Measurements from ENCODE around the gene RUBCN.

Gene RUBCN

DNA sequence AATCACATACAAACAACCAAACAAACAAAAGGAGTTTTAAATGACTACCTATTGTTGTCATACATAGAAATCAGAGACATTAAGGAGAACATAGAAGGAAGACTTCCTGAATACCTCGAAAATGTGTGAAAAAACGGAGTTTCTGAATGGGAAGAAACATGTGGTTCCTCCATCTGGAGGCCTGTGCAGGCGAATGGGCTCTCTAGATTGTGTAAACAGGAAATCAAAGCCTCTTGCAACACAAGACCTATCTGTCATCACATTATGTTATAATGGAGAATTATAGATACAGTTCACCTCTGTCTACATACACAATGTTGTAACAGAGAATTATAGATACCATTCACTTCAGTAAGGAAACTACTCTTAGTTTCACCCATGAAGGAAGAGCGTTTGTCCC lies 44.1 kb downstream of the RUBCN start:
- Histone ChIP-seq H3K27ac (ENCODE audit: low read length) (no peak overlapping the region), H3K4me3 (ENCODE audit: low read depth in 1 of 2, low read length in 2 of 2) (no peak overlapping the region), H3K4me2 (ENCODE audit: insufficient read depth, low read length) (no peak overlapping the region), H3K4me1 (ENCODE audit: insufficient read depth, low read length) (no peaks in the 10 kb centered on the region), H3K36me3 (ENCODE audit: insufficient read depth, low read length) (peaks cover 54% of the 10 kb centered on the region), H3K27me3 (ENCODE audit: insufficient read depth, low read length, poor library complexity) (no peaks in the 10 kb centered on the region), H2AFZ (ENCODE audit: low read depth, low read length) (no peak overlapping the region), H3K9ac (ENCODE audit: low read depth, low read length) (no peak overlapping the region), H3K9me3 (ENCODE audit: insufficient read depth, low read length, severe bottlenecking) (no peaks in the 10 kb centered on the region), H3K79me2 (ENCODE audit: insufficient read depth, low read length) (no peaks in the 10 kb centered on the region), H4K20me1 (ENCODE audit: insufficient read depth, low read length) (no peaks in the 10 kb centered on the region)
- no peak for ATAC-seq (ENCODE audit: insufficient read depth, low read depth)
- TF ChIP-seq EZH2 (IDR thresholded peaks at IDR 0.05; ENCODE audit: borderline replicate concordance, low read depth, low read length, severe bottlenecking), result no peak
- TF ChIP-seq, protein P1, sequence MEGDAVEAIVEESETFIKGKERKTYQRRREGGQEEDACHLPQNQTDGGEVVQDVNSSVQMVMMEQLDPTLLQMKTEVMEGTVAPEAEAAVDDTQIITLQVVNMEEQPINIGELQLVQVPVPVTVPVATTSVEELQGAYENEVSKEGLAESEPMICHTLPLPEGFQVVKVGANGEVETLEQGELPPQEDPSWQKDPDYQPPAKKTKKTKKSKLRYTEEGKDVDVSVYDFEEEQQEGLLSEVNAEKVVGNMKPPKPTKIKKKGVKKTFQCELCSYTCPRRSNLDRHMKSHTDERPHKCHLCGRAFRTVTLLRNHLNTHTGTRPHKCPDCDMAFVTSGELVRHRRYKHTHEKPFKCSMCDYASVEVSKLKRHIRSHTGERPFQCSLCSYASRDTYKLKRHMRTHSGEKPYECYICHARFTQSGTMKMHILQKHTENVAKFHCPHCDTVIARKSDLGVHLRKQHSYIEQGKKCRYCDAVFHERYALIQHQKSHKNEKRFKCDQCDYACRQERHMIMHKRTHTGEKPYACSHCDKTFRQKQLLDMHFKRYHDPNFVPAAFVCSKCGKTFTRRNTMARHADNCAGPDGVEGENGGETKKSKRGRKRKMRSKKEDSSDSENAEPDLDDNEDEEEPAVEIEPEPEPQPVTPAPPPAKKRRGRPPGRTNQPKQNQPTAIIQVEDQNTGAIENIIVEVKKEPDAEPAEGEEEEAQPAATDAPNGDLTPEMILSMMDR (IDR thresholded peaks at IDR 0.05; ENCODE audit: borderline replicate concordance, extremely low read depth, low read length, poor library complexity, severe bottlenecking), result no peak
- DNase-seq, result no peak

DNA sequence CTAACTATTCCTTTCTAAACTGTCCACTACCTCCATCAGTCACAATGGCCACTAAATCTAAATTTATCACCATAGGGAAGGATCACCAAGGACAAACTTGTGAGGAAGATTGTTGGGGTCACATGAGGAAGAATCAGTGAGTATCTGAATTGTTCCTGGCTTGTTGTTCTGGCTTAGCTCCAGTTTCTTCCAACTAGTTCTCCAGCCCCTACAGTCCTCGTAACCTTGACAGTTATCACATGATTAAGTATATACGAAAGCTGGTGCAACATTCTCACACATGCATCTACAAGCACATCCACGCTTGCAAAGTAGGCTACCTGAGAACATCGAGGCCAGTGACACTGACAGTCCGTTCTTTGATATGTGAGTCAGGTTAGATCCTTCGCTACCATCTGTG lies 46.0 kb downstream of the RUBCN start:
- no peaks in the 10 kb centered on the region for H3K9me3 ChIP-seq (ENCODE audit: insufficient read depth, low read length, severe bottlenecking)
- no peak overlapping the region for H2AFZ ChIP-seq (ENCODE audit: low read depth, low read length)
- no peaks in the 10 kb centered on the region for H3K27me3 ChIP-seq (ENCODE audit: insufficient read depth, low read length, poor library complexity)
- H4K20me1 ChIP-seq (ENCODE audit: insufficient read depth, low read length), result no peaks in the 10 kb centered on the region
- H3K4me1 ChIP-seq (ENCODE audit: insufficient read depth, low read length), result no peaks in the 10 kb centered on the region
- no peak overlapping the region for H3K4me2 ChIP-seq (ENCODE audit: insufficient read depth, low read length)
- peaks cover 43% of the 10 kb centered on the region for H3K36me3 ChIP-seq (ENCODE audit: insufficient read depth, low read length)
- no peak overlapping the region for H3K27ac ChIP-seq (ENCODE audit: low read length)
- no peak overlapping the region for H3K4me3 ChIP-seq (ENCODE audit: low read depth in 1 of 2, low read length in 2 of 2)
- no peak for ATAC-seq (ENCODE audit: insufficient read depth, low read depth)
- no peak for DNase-seq
- no peak for TF ChIP-seq EZH2 (IDR thresholded peaks at IDR 0.05; ENCODE audit: borderline replicate concordance, low read depth, low read length, severe bottlenecking)
- TF ChIP-seq, protein P1 (IDR thresholded peaks at IDR 0.05; ENCODE audit: borderline replicate concordance, extremely low read depth, low read length, poor library complexity, severe bottlenecking), result no peak
- H3K79me2 ChIP-seq (ENCODE audit: insufficient read depth, low read length), result no peaks in the 10 kb centered on the region
- H3K9ac ChIP-seq (ENCODE audit: low read depth, low read length), result no peak overlapping the region

- H2AFZ ChIP-seq (ENCODE audit: low read depth, low read length), result no peak overlapping the region
- H3K4me1 ChIP-seq (ENCODE audit: insufficient read depth, low read length), result no peaks in the 10 kb centered on the region
- H3K9ac ChIP-seq (ENCODE audit: low read depth, low read length), result no peak overlapping the region
- no peaks in the 10 kb centered on the region for H4K20me1 ChIP-seq (ENCODE audit: insufficient read depth, low read length)
- H3K36me3 ChIP-seq (ENCODE audit: insufficient read depth, low read length), result peaks cover 24% of the 10 kb centered on the region
- H3K79me2 ChIP-seq (ENCODE audit: insufficient read depth, low read length), result no peaks in the 10 kb centered on the region
- no peaks in the 10 kb centered on the region for H3K27me3 ChIP-seq (ENCODE audit: insufficient read depth, low read length, poor library complexity)
- H3K4me3 ChIP-seq (ENCODE audit: low read depth in 1 of 2, low read length in 2 of 2), result no peak overlapping the region
- H3K9me3 ChIP-seq (ENCODE audit: insufficient read depth, low read length, severe bottlenecking), result no peaks in the 10 kb centered on the region
- no peak overlapping the region for H3K27ac ChIP-seq (ENCODE audit: low read length)
- TF ChIP-seq, protein P1 (IDR thresholded peaks at IDR 0.05; ENCODE audit: borderline replicate concordance, extremely low read depth, low read length, poor library complexity, severe bottlenecking), result no peak
- no peak for TF ChIP-seq EZH2 (IDR thresholded peaks at IDR 0.05; ENCODE audit: borderline replicate concordance, low read depth, low read length, severe bottlenecking)
- no peak overlapping the region for H3K4me2 ChIP-seq (ENCODE audit: insufficient read depth, low read length)
- ATAC-seq (ENCODE audit: insufficient read depth, low read depth) (no peak), DNase-seq (no peak)
These were observed 49.1 kb downstream of the RUBCN start for GRCh38 chr3:197687570-197687969.

DNA sequence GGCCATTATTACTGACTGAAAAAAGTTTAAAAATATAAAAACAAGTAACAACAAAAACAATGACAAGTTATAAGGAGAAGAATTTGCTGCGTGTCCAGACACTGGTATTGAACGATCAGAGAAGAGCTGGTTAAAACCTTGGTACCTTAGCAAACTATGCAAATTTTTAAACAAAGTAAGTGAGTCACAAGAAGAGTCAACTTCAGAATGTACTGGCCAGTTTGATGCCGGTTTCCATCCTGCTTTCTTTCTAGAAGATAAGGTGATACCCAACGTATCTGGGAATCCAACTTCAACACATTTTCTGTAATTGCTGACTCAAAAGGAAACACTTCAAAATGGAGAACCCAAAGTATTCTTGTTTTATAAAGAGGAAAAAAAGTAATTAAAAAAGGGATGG lies 49.8 kb downstream of the RUBCN start:
- Histone ChIP-seq H3K27me3 (ENCODE audit: insufficient read depth, low read length, poor library complexity) (no peaks in the 10 kb centered on the region), H3K27ac (ENCODE audit: low read length) (no peak overlapping the region), H2AFZ (ENCODE audit: low read depth, low read length) (no peak overlapping the region), H3K9ac (ENCODE audit: low read depth, low read length) (no peak overlapping the region), H3K36me3 (ENCODE audit: insufficient read depth, low read length) (peaks cover 18% of the 10 kb centered on the region), H3K4me1 (ENCODE audit: insufficient read depth, low read length) (no peaks in the 10 kb centered on the region), H3K79me2 (ENCODE audit: insufficient read depth, low read length) (no peaks in the 10 kb centered on the region), H3K4me3 (ENCODE audit: low read depth in 1 of 2, low read length in 2 of 2) (no peak overlapping the region), H3K4me2 (ENCODE audit: insufficient read depth, low read length) (no peak overlapping the region), H3K9me3 (ENCODE audit: insufficient read depth, low read length, severe bottlenecking) (no peaks in the 10 kb centered on the region), H4K20me1 (ENCODE audit: insufficient read depth, low read length) (no peaks in the 10 kb centered on the region)
- DNase-seq (no peak), ATAC-seq (ENCODE audit: insufficient read depth, low read depth) (no peak)
- TF ChIP-seq, protein P1 (IDR thresholded peaks at IDR 0.05; ENCODE audit: borderline replicate concordance, extremely low read depth, low read length, poor library complexity, severe bottlenecking), result no peak
- no peak for TF ChIP-seq EZH2 (IDR thresholded peaks at IDR 0.05; ENCODE audit: borderline replicate concordance, low read depth, low read length, severe bottlenecking)

Data from DND-41 (cell line).